GM12878 (cell line): ENCODE data around the gene PRDM2. TPM values are rescaled to one million over a fixed set of nuclear protein-coding genes. Genes with fewer than 3 reads are reported as not detected.

Source experiments
- ATAC-seq: fragments of 200-7000 bp; cut with Tn5 transposase; 3 replicates; pipeline ENCODE4 v1.9.1; 2020; ENCODE audit warnings: mild to moderate bottlenecking, moderate library complexity
- BruUV-seq: library from RNA; stranded (reverse); fragments of 400-500 nt; replicated peaks from 2 replicates; lab custom pipeline; 2021; lab: Mats Ljungman, UMichigan
- CTCF ChIA-PET: fragments of 300-600 bp; sonication (Branson Sonifier 250); formaldehyde crosslinking; extraction: SDS; loops from one replicate; lab custom pipeline; 2021; ENCODE audit warnings: inconsistent platforms; lab: Yijun Ruan, JAX
- POLR2A ChIA-PET: fragments of 350-600 bp; formaldehyde crosslinking; extraction: SDS; loops from one replicate; lab custom pipeline; 2021; ENCODE audit warnings: inconsistent platforms; lab: Charles Lee
- RAD21 ChIA-PET: fragments of 300-600 bp; sonication (Branson Sonifier 250); formaldehyde crosslinking; loops from one replicate; lab custom pipeline; 2023; ENCODE audit warnings: antibody characterized with exemption; ENCODE audit not compliant: unreplicated experiment; lab: Charles Lee
- SMC1A ChIA-PET: fragments of 300-600 bp; sonication (Branson Sonifier 250); formaldehyde crosslinking; loops from one replicate; lab custom pipeline; 2023; ENCODE audit not compliant: unreplicated experiment, uncharacterized antibody; lab: Charles Lee
- DNase-seq: peaks from one replicate; pipeline ENCODE4 v3.0.0-alpha.2; 2011; ENCODE audit warnings: low read depth, low spot score
- FAIRE-seq: peaks from 3 replicates; lab custom pipeline; 2011; peaks lifted over from hg19 to GRCh38; lab: Jason Lieb, UNC
- H2AFZ ChIP-seq: 2 replicates; pipeline ENCODE4 v1.6.0; 2011; ENCODE audit warnings: low read depth, low read length, control low read depth; ENCODE audit not compliant: control insufficient read depth
- H3K27ac ChIP-seq: 2 replicates; pipeline ENCODE4 v1.5.1; 2011; ENCODE audit warnings: control low read depth; ENCODE audit not compliant: control insufficient read depth, insufficient read depth
- H3K27me3 ChIP-seq, 2 experiments: replicated peaks in 1 of 2; 2 replicates each; pipeline versions ENCODE4 v1.6.0 to v1.6.1; 2011; ENCODE audit warnings: low read length in 1 of 2; ENCODE audit not compliant: control insufficient read depth in 2 of 2, insufficient read depth in 2 of 2
- H3K36me3 ChIP-seq, 2 experiments: 2 replicates each; pipeline ENCODE4 v1.5.1; 2011; ENCODE audit warnings: low read length in 1 of 2; ENCODE audit not compliant: control insufficient read depth in 2 of 2, insufficient read depth in 2 of 2
- H3K4me1 ChIP-seq: 2 replicates; pipeline ENCODE4 v1.6.1; 2011; ENCODE audit warnings: mild to moderate bottlenecking, low read length, moderate library complexity, mixed read lengths; ENCODE audit not compliant: control insufficient read depth, insufficient read depth
- H3K4me2 ChIP-seq: 2 replicates; pipeline ENCODE4 v1.6.0; 2011; ENCODE audit warnings: control low read depth; ENCODE audit not compliant: control insufficient read depth, insufficient read depth
- H3K4me3 ChIP-seq: fragments of 200-600 bp; sonication (generic); 2 replicates; pipeline ENCODE4 v1.5.1; 2016
- H3K79me2 ChIP-seq: 2 replicates; pipeline ENCODE4 v1.6.0; 2011; ENCODE audit warnings: low read length; ENCODE audit not compliant: control insufficient read depth, insufficient read depth
- H3K9ac ChIP-seq: 2 replicates; pipeline ENCODE4 v1.8.0; 2011; ENCODE audit warnings: low read length, control low read depth, mixed read lengths; ENCODE audit not compliant: control insufficient read depth, insufficient read depth
- H3K9me3 ChIP-seq: replicated peaks from 3 replicates; pipeline ENCODE4 v1.5.1; 2011; ENCODE audit warnings: mild to moderate bottlenecking, low read length; ENCODE audit not compliant: control insufficient read depth, insufficient read depth
- H4K20me1 ChIP-seq: 2 replicates; pipeline ENCODE4 v1.6.0; 2011; ENCODE audit not compliant: control insufficient read depth, insufficient read depth
- ATF7 ChIP-seq: fragments of 450-650 bp; IDR thresholded peaks from 2 replicates; pipeline ENCODE4 v1.6.1; 2016; ENCODE audit warnings: low read depth, mild to moderate bottlenecking
- BCL3 ChIP-seq: IDR thresholded peaks from 2 replicates; pipeline ENCODE4 v1.6.1; 2011; ENCODE audit warnings: borderline replicate concordance, low read depth, mild to moderate bottlenecking, moderate library complexity, low read length; ENCODE audit not compliant: insufficient read depth, poor library complexity, severe bottlenecking
- BCLAF1 ChIP-seq: fragments of 450-650 bp; IDR thresholded peaks from 2 replicates; pipeline ENCODE4 v1.6.1; 2017; ENCODE audit warnings: antibody characterized with exemption, mild to moderate bottlenecking, moderate library complexity
- BHLHE40 ChIP-seq, 2 experiments: fragments of 450-650 bp in 1 of 2; IDR thresholded peaks; 2 replicates each; pipeline ENCODE4 v1.6.1; 2011 to 2017; ENCODE audit warnings: low read depth in 2 of 2, borderline replicate concordance in 1 of 2, improper control_type of control experiment in 1 of 2, low read length in 1 of 2, mild to moderate bottlenecking in 1 of 2
- ESRRA ChIP-seq: IDR thresholded peaks from 2 replicates; pipeline ENCODE4 v1.6.1; 2012; ENCODE audit warnings: mild to moderate bottlenecking, low read length, improper control_type of control experiment
- HSF1 ChIP-seq: fragments of 150-350 bp; IDR thresholded peaks from 2 replicates; pipeline ENCODE4 v1.6.1; 2014; ENCODE audit warnings: mild to moderate bottlenecking, low read depth, low read length
- MXI1 ChIP-seq: fragments of 150-350 bp; IDR thresholded peaks from 2 replicates; pipeline ENCODE4 v1.6.1; 2011; ENCODE audit warnings: low read depth, mild to moderate bottlenecking, inconsistent platforms, low read length, improper control_type of control experiment
- SKIL ChIP-seq: fragments of 450-650 bp; IDR thresholded peaks from 2 replicates; pipeline ENCODE4 v1.6.1; 2017; ENCODE audit warnings: mild to moderate bottlenecking, low read depth, inconsistent platforms; ENCODE audit not compliant: poor library complexity, severe bottlenecking
- SUPT20H ChIP-seq: IDR thresholded peaks from 2 replicates; pipeline ENCODE4 v1.6.1; 2011; ENCODE audit warnings: low read depth, mild to moderate bottlenecking, low read length, moderate library complexity, borderline replicate concordance; ENCODE audit not compliant: control insufficient read depth
- USF2 ChIP-seq: IDR thresholded peaks from 2 replicates; pipeline ENCODE4 v1.6.1; 2011; ENCODE audit warnings: low read depth, low read length, improper control_type of control experiment, borderline replicate concordance
- ZNF217 ChIP-seq: fragments of 450-650 bp; IDR thresholded peaks from 2 replicates; pipeline ENCODE4 v1.6.1; 2017; ENCODE audit warnings: antibody characterized with exemption, mild to moderate bottlenecking
- ZNF274 ChIP-seq: IDR thresholded peaks from one replicate; pipeline ENCODE4 v1.8.0; 2011; ENCODE audit not compliant: insufficient read length, insufficient read depth
- ZSCAN29 ChIP-seq: fragments of 450-650 bp; IDR thresholded peaks from 2 replicates; pipeline ENCODE4 v1.6.1; 2017; ENCODE audit warnings: mild to moderate bottlenecking, moderate library complexity
- WGBS: methylation state at CpG from one replicate; pipeline ENCODE4 v1.1.6; 2016; ENCODE audit warnings: low lambda C conversion rate; ENCODE audit not compliant: insufficient replicate concordance, insufficient coverage; ENCODE audit errors: missing lambda C conversion rate; 5-methylcytosine and 5-hydroxymethylcytosine counted together
- in situ Hi-C: fragments of 300-500 bp; cut with MboI; formaldehyde crosslinking; loops from 9 replicates; pipeline ENCODE4 v1.14.3; 2018; ENCODE audit warnings: mixed read lengths
- intact Hi-C: fragments of 100-400 bp; cut with micrococcal nuclease; formaldehyde crosslinking; loops from one replicate; pipeline ENCODE4 v1.14.2; 2022; ENCODE audit not compliant: unreplicated experiment
- polyA plus RNA-seq, 11 experiments: library from polyadenylated mRNA; depleted of rRNA in 4 of 11; unstranded in 6 of 11; stranded (reverse) in 5 of 11; fragments of >200 nt; fragmentation: Nextera tagmentation in 4 of 11; fragmentation: Illumina TruSeq in 1 of 11; extraction: Ambion mirVana in 4 of 11; extraction: Trizol in 1 of 11; gene quantifications; 1 replicate in 1 of 11; 2 replicates in 10 of 11; pipeline versions ENCODE4 v1.2.1 to v1.2.3, GENCODE V29; 2011 to 2016; ENCODE audit warnings: inconsistent platforms in 2 of 11, missing spikeins in 2 of 11, low read depth in 1 of 11
- total RNA-seq, 4 experiments: library from RNA; depleted of rRNA in 3 of 4; stranded (reverse); fragments of >200 nt in 3 of 4; fragmentation: Illumina TruSeq in 1 of 4; extraction: Trizol in 1 of 4; gene quantifications; 2 replicates each; pipeline versions ENCODE4 v1.2.1 to v1.2.3, GENCODE V29; 2013 to 2021

PRDM2 gene
- total and polyA plus RNA-seq, 10 of the 15 experiments (the other 5 are each of a cell fraction or from before 2014, with no cell fraction given), result 8.4 to 45.1 (median 23.5) TPM

- ChIA-PET POLR2A (no interaction called here), RAD21 (no interaction called here), CTCF (no interaction called here), SMC1A (no interaction called here)
- DNase-seq (no peak), ATAC-seq (no peak), FAIRE-seq (no peak)
- Histone ChIP-seq H3K4me1 (no peaks in the 10 kb centered on the region), H3K4me2 (no peak overlapping the region), H4K20me1 (peaks cover 4% of the 10 kb centered on the region; the same call in 1 of the 2 replicates), H3K27ac (no peak overlapping the region), H3K4me3 (no peak overlapping the region), H3K9ac (no peak overlapping the region), H2AFZ (no peak overlapping the region), H3K27me3 (no peaks in the 10 kb centered on the region), H3K79me2 (peaks cover 19% of the 10 kb centered on the region), H3K9me3 (no peaks in the 10 kb centered on the region), H3K36me3 (peaks cover 37 to 52% of the 10 kb centered on the region in 2 experiments)
- intact Hi-C loops (no loop called here), in situ Hi-C loops (no loop called here)
- BruUV-seq, result no TSS peak
- WGBS, result 94% methylated on average over 6 of the region's 6 CpGs
- TF ChIP-seq USF2 (no peak), BCL3 (no peak), ZNF217 (no peak), ZSCAN29 (no peak), MXI1 (no peak), ZNF274 (no peak), SKIL (no peak), ATF7 (no peak), HSF1 (no peak), ESRRA (no peak), SUPT20H (no peak), BHLHE40 (IDR thresholded peaks at IDR 0.05; ENCODE audit: borderline replicate concordance in 1 of 2, low read depth in 2 of 2, low read length in 1 of 2) (no peak), BCLAF1 (no peak)
Observed at GRCh38 chr1:13779930-13780329, 79.9 kb downstream of the PRDM2 start.
